K562 (cell line): Measurements from ENCODE around the gene DLG4. TPM values are rescaled to one million over a fixed set of nuclear protein-coding genes. Genes with fewer than 3 reads are reported as not detected.

Source experiments
- ASH1L ChIP-seq: fragments of 450-650 bp; IDR thresholded peaks from 2 replicates; pipeline ENCODE4 v1.6.1; 2018; ENCODE audit warnings: borderline replicate concordance, mild to moderate bottlenecking, low read depth; ENCODE audit not compliant: partially characterized antibody
- FOS ChIP-seq: IDR thresholded peaks from 3 replicates; pipeline ENCODE4 v1.6.1; 2011; ENCODE audit not compliant: insufficient read length; ENCODE audit errors: extremely low read depth
- FOXJ2 ChIP-seq: fragments of 200-800 bp; sonication (Bioruptor generic); IDR thresholded peaks from 2 replicates; pipeline ENCODE4 v1.6.1; 2016; ENCODE audit warnings: missing genetic modification characterization, missing compliant biosample characterization
- GATAD2A ChIP-seq: fragments of 450-650 bp; IDR thresholded peaks from 2 replicates; pipeline ENCODE4 v1.6.1; 2017
- KDM4B ChIP-seq, 2 experiments: fragments of 450-650 bp in 1 of 2; sonication (generic) in 1 of 2; IDR thresholded peaks; 2 replicates each; pipeline ENCODE4 v1.6.1; 2016 to 2017; ENCODE audit warnings: borderline replicate concordance in 2 of 2, antibody characterized with exemption in 1 of 2, low read depth in 1 of 2, mild to moderate bottlenecking in 1 of 2
- MAFG ChIP-seq: fragments of 450-650 bp; conservative IDR thresholded peaks from 2 replicates; pipeline ENCODE4 v1.6.1; 2016; ENCODE audit warnings: missing genetic modification characterization, missing compliant biosample characterization
- NFE2 ChIP-seq: IDR thresholded peaks from 2 replicates; pipeline ENCODE4 v1.6.1; 2014; ENCODE audit warnings: antibody characterized with exemption, low read depth
- SAP30 ChIP-seq: fragments of 200-600 bp; sonication (generic); IDR thresholded peaks from 2 replicates; pipeline ENCODE4 v1.6.1; 2012; ENCODE audit warnings: borderline replicate concordance, low read depth, mild to moderate bottlenecking, moderate library complexity, low read length, control low read depth, inconsistent platforms; ENCODE audit not compliant: insufficient read depth, poor library complexity, severe bottlenecking
- THAP7 ChIP-seq: fragments of 250-450 bp; sonication (Bioruptor Pico); IDR thresholded peaks from 2 replicates; pipeline ENCODE4 v1.5.0; 2021
- THRA ChIP-seq: fragments of 450-650 bp; IDR thresholded peaks from 2 replicates; pipeline ENCODE4 v1.6.1; 2017; ENCODE audit warnings: mild to moderate bottlenecking, moderate library complexity
- USF2 ChIP-seq: sonication (generic); formaldehyde crosslinking; IDR thresholded peaks from 2 replicates; pipeline ENCODE4 v1.5.0; 2020; ENCODE audit warnings: missing genetic modification reagents
- ZBTB12 ChIP-seq: fragments of 250-450 bp; sonication (Bioruptor Pico); IDR thresholded peaks from 2 replicates; pipeline ENCODE4 v1.4.0; 2020
- ZBTB49 ChIP-seq: sonication (generic); formaldehyde crosslinking; IDR thresholded peaks from 2 replicates; pipeline ENCODE4 v1.8.0; 2022; ENCODE audit warnings: missing genetic modification reagents, mild to moderate bottlenecking, borderline replicate concordance
- ZNF76 ChIP-seq: fragments of 250-450 bp; sonication (Bioruptor Pico); IDR thresholded peaks from 2 replicates; pipeline ENCODE4 v1.4.0; 2020; ENCODE audit warnings: mild to moderate bottlenecking, moderate library complexity, borderline replicate concordance
- polyA plus RNA-seq, 8 experiments: library from polyadenylated mRNA; depleted of rRNA in 4 of 8; stranded (reverse) in 5 of 8; unstranded in 3 of 8; fragments of >200 nt; fragmentation: Nextera tagmentation in 2 of 8; fragmentation: Illumina TruSeq in 1 of 8; extraction: Ambion mirVana in 2 of 8; extraction: Trizol in 1 of 8; gene quantifications; 2 replicates each; pipeline versions ENCODE4 v1.2.1 to v1.2.3, GENCODE V29; 2011 to 2014; ENCODE audit warnings: inconsistent platforms in 1 of 8, missing spikeins in 1 of 8
- total RNA-seq, 7 experiments: library from RNA; depleted of rRNA in 6 of 7; stranded (reverse); fragments of >200 nt in 6 of 7; fragmentation: Illumina TruSeq in 2 of 7; extraction: Trizol in 2 of 7; gene quantifications; 2 replicates each; pipeline versions ENCODE4 v1.2.1 to v1.2.3, GENCODE V29; 2011 to 2021; ENCODE audit warnings: low replicate concordance in 1 of 7
- TF ChIP-seq, protein P1 (sequence below): sonication (generic); formaldehyde crosslinking; IDR thresholded peaks from 2 replicates; pipeline ENCODE4 v1.8.0; 2022; ENCODE audit warnings: mild to moderate bottlenecking, missing genetic modification reagents
- TF ChIP-seq, protein P2 (sequence below): IDR thresholded peaks from 2 replicates; pipeline ENCODE4 v1.6.1; 2014; ENCODE audit warnings: antibody characterized with exemption

Gene DLG4
- total and polyA plus RNA-seq, 9 of the 15 experiments (the other 6 are each of a cell fraction or from before 2014, with no cell fraction given), result 0.03 to 12.0 (median 4.1) TPM

DNA sequence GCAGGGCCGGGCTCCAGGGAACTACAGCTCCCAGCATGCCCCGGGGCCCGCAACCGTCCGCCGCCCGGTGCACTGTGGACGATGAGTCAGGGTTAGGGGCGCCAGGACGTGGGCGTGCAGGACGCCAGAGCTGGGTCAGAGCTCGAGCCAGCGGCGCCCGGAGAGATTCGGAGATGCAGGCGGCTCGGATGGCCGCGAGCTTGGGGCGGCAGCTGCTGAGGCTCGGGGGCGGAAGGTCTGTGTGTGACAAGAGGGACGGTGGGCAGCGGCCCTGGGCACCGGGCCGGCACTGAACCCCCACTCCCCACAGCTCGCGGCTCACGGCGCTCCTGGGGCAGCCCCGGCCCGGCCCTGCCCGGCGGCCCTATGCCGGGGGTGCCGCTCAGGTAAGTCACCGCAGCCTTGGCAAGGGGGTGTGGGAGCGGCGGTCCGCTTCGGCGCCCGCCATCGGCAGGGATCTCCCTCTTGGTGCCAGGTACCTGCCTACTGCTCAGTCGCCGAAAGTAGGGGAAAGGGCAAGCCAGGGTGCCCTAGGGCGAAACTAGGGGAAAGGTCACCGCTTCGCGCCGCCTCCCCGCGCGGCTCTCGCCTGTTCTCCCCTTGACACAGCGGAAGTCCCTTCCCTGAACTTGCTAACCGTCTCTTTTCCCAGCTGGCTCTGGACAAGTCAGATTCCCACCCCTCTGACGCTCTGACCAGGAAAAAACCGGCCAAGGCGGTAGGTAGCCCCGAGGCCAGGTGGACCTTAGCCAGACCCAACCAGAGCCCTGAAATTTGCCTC is at the start of gene DLG4, which contains the start of gene ACADVL (continued):
- TF ChIP-seq, protein P1, sequence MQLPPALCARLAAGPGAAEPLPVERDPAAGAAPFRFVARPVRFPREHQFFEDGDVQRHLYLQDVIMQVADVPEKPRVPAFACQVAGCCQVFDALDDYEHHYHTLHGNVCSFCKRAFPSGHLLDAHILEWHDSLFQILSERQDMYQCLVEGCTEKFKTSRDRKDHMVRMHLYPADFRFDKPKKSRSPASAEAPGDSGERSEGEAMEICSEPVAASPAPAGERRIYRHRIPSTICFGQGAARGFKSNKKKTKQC (CRISPR knock-in tag), result no peak
- TF ChIP-seq ASH1L (no peak), ZNF76 (CRISPR knock-in tag) (no peak), ZBTB49 (CRISPR knock-in tag) (no peak), MAFG (tag) (no peak; the same call in 1 of the 2 replicates), FOXJ2 (no peak), SAP30 (peak; percentile 50), GATAD2A (no peak), KDM4B (IDR thresholded peaks at IDR 0.05; ENCODE audit: borderline replicate concordance in 2 of 2, low read depth in 1 of 2) (no peak), THRA (no peak), THAP7 (CRISPR knock-in tag) (peak; percentile 62; the same call in 1 of the 2 replicates), NFE2 (peak; percentile 77; the same call in 1 of the 2 replicates), USF2 (CRISPR knock-in tag) (no peak), FOS (no peak), ZBTB12 (CRISPR knock-in tag) (no peak)
- TF ChIP-seq, protein P2, sequence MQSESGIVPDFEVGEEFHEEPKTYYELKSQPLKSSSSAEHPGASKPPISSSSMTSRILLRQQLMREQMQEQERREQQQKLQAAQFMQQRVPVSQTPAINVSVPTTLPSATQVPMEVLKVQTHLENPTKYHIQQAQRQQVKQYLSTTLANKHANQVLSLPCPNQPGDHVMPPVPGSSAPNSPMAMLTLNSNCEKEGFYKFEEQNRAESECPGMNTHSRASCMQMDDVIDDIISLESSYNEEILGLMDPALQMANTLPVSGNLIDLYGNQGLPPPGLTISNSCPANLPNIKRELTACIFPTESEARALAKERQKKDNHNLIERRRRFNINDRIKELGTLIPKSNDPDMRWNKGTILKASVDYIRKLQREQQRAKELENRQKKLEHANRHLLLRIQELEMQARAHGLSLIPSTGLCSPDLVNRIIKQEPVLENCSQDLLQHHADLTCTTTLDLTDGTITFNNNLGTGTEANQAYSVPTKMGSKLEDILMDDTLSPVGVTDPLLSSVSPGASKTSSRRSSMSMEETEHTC, result no peak
